ENCODE results near the gene FLT1. TPM values are rescaled to one million over a fixed set of nuclear protein-coding genes. Genes with fewer than 3 reads are reported as not detected.

The FLT1 gene
- total RNA-seq, 2 experiments from 2014 or later = 7.7 to 8.2 TPM

DNA sequence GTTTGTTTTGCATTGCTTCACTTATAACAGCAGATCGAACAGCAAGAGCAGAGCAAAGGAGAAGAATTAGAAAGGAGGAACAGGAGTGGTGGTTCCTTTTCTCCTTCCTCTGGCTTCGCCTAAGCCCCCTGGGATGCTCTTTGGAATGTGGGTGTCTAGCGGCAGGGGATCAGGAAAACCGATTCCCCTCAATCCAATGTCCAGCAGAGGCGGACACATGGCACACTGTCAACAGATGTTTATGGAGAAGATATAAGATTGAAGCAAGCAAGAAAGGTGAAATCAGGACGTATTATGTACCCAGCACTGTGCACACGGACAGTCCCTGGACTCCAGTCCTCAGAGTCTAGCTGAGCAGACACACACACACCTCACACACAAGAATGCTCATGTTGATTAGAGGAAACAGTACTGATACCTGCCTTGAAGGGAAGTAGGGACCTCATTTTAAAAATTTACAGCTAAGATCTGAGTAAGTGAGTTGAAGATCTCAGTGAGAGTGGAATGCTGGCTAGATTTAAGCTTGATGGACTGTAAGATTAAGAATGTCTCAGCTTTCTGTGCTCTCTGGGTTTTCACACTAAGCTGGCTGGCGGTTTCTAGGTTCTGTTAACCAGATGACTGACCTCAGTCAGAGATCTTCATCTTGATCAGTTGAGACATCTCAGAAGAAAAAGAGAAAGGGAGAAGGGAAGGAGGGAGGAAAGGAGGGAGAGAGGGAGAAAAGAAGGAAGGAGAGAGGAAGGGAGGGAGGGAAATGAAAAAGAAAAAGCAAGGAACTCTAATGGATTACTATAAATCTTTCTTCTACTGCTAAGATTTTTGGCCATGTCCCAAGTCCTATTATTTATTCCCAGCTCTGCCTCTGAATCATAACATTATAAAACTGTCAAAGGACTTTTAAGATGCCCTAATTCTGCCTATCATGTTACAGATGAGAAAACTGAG, 44.8 kb downstream of the FLT1 start:
- Mint-ChIP-seq H3K4me1 (ENCODE audit: low read depth) (no peaks in the 10 kb centered on the region), H3K27ac (no peak overlapping the region), H3K27me3 (no peaks in the 10 kb centered on the region), H3K36me3 (ENCODE audit: low read depth) (peaks cover 9% of the 10 kb centered on the region), H3K4me3 (no peak overlapping the region), H3K9me3 (peaks cover 14% of the 10 kb centered on the region)
- POLR2A ChIA-PET = interaction anchor here (1.1 kb wide), 1 partner anchor 13 kb away, joined by 3 read pairs; no protein-coding TSS in a partner anchor
- intact Hi-C loops (cut with micrococcal nuclease) = no loop called here
- DNase-seq (no peak), ATAC-seq (no peak)
- TF ChIP-seq, protein P1, sequence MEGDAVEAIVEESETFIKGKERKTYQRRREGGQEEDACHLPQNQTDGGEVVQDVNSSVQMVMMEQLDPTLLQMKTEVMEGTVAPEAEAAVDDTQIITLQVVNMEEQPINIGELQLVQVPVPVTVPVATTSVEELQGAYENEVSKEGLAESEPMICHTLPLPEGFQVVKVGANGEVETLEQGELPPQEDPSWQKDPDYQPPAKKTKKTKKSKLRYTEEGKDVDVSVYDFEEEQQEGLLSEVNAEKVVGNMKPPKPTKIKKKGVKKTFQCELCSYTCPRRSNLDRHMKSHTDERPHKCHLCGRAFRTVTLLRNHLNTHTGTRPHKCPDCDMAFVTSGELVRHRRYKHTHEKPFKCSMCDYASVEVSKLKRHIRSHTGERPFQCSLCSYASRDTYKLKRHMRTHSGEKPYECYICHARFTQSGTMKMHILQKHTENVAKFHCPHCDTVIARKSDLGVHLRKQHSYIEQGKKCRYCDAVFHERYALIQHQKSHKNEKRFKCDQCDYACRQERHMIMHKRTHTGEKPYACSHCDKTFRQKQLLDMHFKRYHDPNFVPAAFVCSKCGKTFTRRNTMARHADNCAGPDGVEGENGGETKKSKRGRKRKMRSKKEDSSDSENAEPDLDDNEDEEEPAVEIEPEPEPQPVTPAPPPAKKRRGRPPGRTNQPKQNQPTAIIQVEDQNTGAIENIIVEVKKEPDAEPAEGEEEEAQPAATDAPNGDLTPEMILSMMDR (IDR thresholded peaks at IDR 0.05) = no peak
- CTCF ChIA-PET = no interaction called here

DNA sequence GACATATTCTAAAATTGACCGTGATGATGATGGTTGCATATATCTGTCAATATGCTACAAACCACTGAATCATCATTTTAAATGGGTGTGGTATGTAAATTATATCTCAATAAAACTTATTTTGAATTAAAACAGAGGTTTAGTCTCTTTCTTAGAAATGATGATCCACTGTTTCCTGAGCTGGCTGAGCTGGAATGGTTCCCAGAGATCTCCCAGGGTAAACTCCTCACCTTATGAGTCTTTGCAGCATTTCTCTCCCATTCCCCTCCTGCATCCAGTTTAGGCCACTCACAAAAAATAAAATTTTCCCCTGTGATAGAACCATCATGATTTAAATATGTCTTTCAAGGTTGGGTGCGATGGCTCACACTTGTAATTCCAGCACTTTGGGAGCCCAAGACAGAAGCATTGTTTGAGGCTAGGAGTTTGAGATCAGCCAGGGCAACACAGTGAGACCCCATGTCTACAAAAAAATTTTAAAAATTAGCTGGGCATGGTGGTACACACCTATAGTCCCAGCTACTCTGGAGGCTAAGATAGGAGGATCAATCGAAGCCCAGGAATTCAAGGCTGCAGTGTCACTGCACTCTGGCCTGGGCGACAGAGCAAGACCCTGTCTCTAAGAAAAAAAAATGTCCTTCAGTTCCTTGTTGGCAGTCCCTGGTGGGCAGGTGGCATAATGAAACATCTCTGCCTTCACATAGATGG, 46.1 kb downstream of the FLT1 start:
- POLR2A ChIA-PET = interaction anchor here (1.1 kb wide), 1 partner anchor 12 kb away, joined by 3 read pairs; no protein-coding TSS in a partner anchor
- Mint-ChIP-seq H3K9me3 (peaks cover 14% of the 10 kb centered on the region), H3K36me3 (ENCODE audit: low read depth) (peaks cover 9% of the 10 kb centered on the region), H3K27ac (no peak overlapping the region), H3K27me3 (no peaks in the 10 kb centered on the region), H3K4me1 (ENCODE audit: low read depth) (no peaks in the 10 kb centered on the region), H3K4me3 (no peak overlapping the region)
- TF ChIP-seq, protein P1 (IDR thresholded peaks at IDR 0.05) = no peak
- ATAC-seq = no peak
- intact Hi-C loops (cut with micrococcal nuclease) = no loop called here
- CTCF ChIA-PET = interaction anchor here (0.5 kb wide), 1 partner anchor 530 kb away, joined by 3 read pairs; no protein-coding TSS in a partner anchor
- no peak for DNase-seq

DNA sequence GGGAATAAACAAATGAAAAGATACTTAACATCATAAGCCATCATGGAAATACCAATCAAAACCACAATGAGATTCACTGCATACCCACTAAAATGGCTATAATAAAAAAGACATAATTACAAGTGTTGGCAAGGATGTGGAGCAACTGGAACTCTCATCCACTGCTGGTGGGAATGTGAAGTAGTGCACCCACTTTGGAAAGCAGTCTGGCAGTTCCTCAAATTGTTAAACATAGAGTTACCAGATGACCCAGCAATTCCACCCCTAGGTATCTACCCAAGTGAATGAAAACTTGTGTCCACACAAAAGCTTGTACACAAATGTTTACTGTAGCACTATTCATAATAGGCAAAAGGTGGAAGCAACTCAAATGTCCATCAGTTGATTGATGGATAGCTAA, 46.9 kb downstream of the FLT1 start:
- ChIA-PET CTCF (interaction anchor here (0.5 kb wide), 1 partner anchor 531 kb away, joined by 3 read pairs; no protein-coding TSS in a partner anchor), POLR2A (no interaction called here)
- ATAC-seq (no peak), DNase-seq (no peak)
- intact Hi-C loops (cut with micrococcal nuclease) = no loop called here
- Mint-ChIP-seq H3K9me3 (peaks cover 14% of the 10 kb centered on the region), H3K36me3 (ENCODE audit: low read depth) (peaks cover 9% of the 10 kb centered on the region), H3K27me3 (no peaks in the 10 kb centered on the region), H3K4me3 (no peak overlapping the region), H3K27ac (no peak overlapping the region), H3K4me1 (ENCODE audit: low read depth) (no peaks in the 10 kb centered on the region)
- TF ChIP-seq, protein P1 (IDR thresholded peaks at IDR 0.05) = no peak

DNA sequence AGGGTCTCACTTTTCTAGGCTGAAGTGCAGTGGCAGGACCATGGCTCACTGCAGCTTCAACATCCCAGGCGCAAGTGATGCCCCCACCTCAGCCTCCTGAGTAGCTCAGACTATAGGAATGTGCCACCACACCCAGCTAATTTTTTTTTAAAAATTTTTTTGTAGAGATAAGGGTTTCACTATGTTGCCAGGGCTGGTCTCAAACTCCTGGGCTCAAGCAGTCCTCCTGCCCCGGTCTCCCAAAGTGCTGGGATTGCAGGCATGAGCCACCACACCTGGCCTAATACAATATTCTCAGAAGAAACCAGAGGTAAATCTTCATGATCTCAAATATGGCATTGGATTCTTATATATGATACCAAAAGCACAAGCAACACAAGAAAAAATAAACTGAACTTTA, 47.7 kb downstream of the FLT1 start:
- H3K27me3 Mint-ChIP-seq = no peaks in the 10 kb centered on the region
- intact Hi-C loops (cut with micrococcal nuclease) = no loop called here
- H3K27ac Mint-ChIP-seq = no peak overlapping the region
- ChIA-PET CTCF (no interaction called here), POLR2A (no interaction called here)
- ATAC-seq (no peak), DNase-seq (no peak)
- H3K36me3 Mint-ChIP-seq (ENCODE audit: low read depth) = peaks cover 9% of the 10 kb centered on the region
- H3K9me3 Mint-ChIP-seq = peaks cover 14% of the 10 kb centered on the region
- no peak overlapping the region for H3K4me3 Mint-ChIP-seq
- TF ChIP-seq, protein P1 (IDR thresholded peaks at IDR 0.05) = no peak
- no peaks in the 10 kb centered on the region for H3K4me1 Mint-ChIP-seq (ENCODE audit: low read depth)

DNA sequence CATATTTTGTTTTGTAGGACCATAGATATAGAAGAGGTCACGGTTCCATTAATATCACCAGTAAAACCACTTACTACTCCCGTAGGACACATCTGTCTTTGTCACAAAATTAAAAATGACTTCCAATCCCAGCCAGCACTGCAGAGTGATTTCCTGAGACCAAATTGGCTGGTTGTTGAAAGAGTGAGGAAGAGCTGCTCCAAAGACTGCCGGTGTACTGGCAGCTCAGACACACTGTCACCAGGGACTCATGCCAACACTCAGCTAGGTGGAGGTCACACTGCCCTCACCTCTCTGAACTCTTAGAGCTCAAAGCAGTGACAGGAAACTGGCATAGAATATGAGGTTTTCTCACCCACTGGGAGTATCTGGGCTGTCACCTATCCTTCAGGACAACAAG, 52.1 kb downstream of the FLT1 start:
- no peak overlapping the region for H3K4me3 Mint-ChIP-seq
- no peaks in the 10 kb centered on the region for H3K4me1 Mint-ChIP-seq (ENCODE audit: low read depth)
- intact Hi-C loops (cut with micrococcal nuclease) = no loop called here
- no peak overlapping the region for H3K27ac Mint-ChIP-seq
- H3K27me3 Mint-ChIP-seq = no peaks in the 10 kb centered on the region
- ATAC-seq (no peak), DNase-seq (no peak)
- H3K9me3 Mint-ChIP-seq = peaks cover 9% of the 10 kb centered on the region
- ChIA-PET POLR2A (no interaction called here), CTCF (no interaction called here)
- TF ChIP-seq, protein P1 (IDR thresholded peaks at IDR 0.05) = no peak
- peaks cover 1% of the 10 kb centered on the region for H3K36me3 Mint-ChIP-seq (ENCODE audit: low read depth)
